Activated T-helper 1 cell treated with anti-CD3 and anti-CD28 coated beads, Interleukin-12 subunit alpha, Interleukin-12 subunit beta, Interleukin-2, Interleukin-4 antibody, amounts not matched to agents 30 ng/mL and 10 ng/mL and 1 ng/mL, durations not matched to agents 14 hours and 24 hours and 36 hours (primary cell): ENCODE data around the gene SIPA1. TPM values are rescaled to one million over a fixed set of nuclear protein-coding genes. Genes with fewer than 3 reads are reported as not detected.

Experiments
- DNase-seq: peaks from one replicate; pipeline ENCODE4 v3.0.0; 2021; ENCODE audit warnings: low spot score
- H3K27ac Mint-ChIP-seq: one replicate; pipeline ENCODE4 v1.8.0; 2021; ENCODE audit warnings: mild to moderate bottlenecking, mixed read lengths
- H3K27me3 Mint-ChIP-seq: one replicate; pipeline ENCODE4 v1.8.0; 2022; ENCODE audit warnings: mild to moderate bottlenecking, moderate library complexity, mixed read lengths; ENCODE audit not compliant: insufficient read depth
- H3K36me3 Mint-ChIP-seq: one replicate; pipeline ENCODE4 v1.8.0; 2021; ENCODE audit warnings: low read depth, mixed read lengths
- H3K4me1 Mint-ChIP-seq: one replicate; pipeline ENCODE4 v1.8.0; 2021; ENCODE audit warnings: low read depth, mixed read lengths
- H3K4me3 Mint-ChIP-seq: one replicate; pipeline ENCODE4 v1.8.0; 2021; ENCODE audit warnings: mild to moderate bottlenecking, moderate library complexity, mixed read lengths
- H3K9me3 Mint-ChIP-seq: one replicate; pipeline ENCODE4 v1.8.0; 2021; ENCODE audit warnings: mixed read lengths
- intact Hi-C: fragments of 100-400 bp; cut with micrococcal nuclease; formaldehyde crosslinking; loops from one replicate; pipeline ENCODE4 v1.15.1; 2024
- total RNA-seq: library from RNA; stranded (reverse); gene quantifications from 2 replicates; pipeline ENCODE4 v1.2.3, GENCODE V29; 2022

SIPA1 gene
- total RNA-seq, 1 donor from 2014 or later, result 117 TPM

DNA sequence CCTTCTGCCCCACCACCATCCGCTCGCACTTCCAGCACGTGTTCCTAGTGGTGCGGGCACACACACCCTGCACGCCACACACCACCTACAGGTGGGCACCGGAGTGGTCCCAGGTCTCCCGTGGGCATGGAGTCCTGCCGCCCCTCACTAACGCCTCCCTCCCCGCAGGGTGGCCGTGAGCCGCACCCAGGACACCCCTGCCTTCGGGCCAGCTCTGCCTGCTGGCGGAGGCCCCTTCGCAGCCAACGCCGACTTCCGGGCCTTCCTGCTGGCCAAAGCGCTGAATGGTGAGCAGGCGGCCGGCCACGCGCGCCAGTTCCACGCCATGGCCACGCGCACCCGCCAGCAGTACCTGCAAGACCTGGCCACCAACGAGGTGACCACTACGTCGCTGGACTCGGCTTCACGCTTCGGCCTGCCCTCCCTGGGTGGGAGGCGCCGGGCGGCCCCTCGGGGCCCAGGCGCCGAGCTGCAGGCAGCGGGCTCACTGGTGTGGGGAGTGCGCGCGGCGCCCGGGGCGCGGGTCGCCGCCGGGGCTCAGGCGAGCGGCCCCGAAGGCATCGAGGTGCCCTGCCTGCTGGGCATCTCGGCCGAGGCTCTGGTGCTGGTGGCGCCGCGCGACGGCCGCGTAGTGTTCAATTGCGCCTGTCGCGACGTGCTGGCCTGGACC, 8.5 kb downstream of the SIPA1 start:
- H3K4me1 Mint-ChIP-seq, result peaks cover 23% of the 10 kb centered on the region
- no peak for DNase-seq
- H3K4me3 Mint-ChIP-seq, result no peak overlapping the region
- peaks cover 32% of the 10 kb centered on the region for H3K36me3 Mint-ChIP-seq
- no peak overlapping the region for H3K27ac Mint-ChIP-seq
- intact Hi-C loops, result no loop called here
- no peaks in the 10 kb centered on the region for H3K27me3 Mint-ChIP-seq
- H3K9me3 Mint-ChIP-seq, result no peaks in the 10 kb centered on the region

- no peak for DNase-seq
- Mint-ChIP-seq H3K27ac (no peak overlapping the region), H3K4me1 (peaks cover 24% of the 10 kb centered on the region), H3K36me3 (peaks cover 29% of the 10 kb centered on the region), H3K9me3 (no peaks in the 10 kb centered on the region), H3K4me3 (no peak overlapping the region), H3K27me3 (no peaks in the 10 kb centered on the region)
- intact Hi-C loops, result no loop called here
Measured at GRCh38 chr11:65646958-65647701, 9.2 kb downstream of the SIPA1 start.

GRCh38 chr11:65648997-65649493, 11.1 kb downstream of the SIPA1 start:
- Mint-ChIP-seq H3K27ac (no peak overlapping the region), H3K27me3 (peaks cover 3% of the 10 kb centered on the region), H3K4me3 (no peak overlapping the region), H3K9me3 (no peaks in the 10 kb centered on the region), H3K36me3 (peaks cover 32% of the 10 kb centered on the region), H3K4me1 (peaks cover 30% of the 10 kb centered on the region)
- intact Hi-C loops, result no loop called here
- DNase-seq, result no peak

DNA sequence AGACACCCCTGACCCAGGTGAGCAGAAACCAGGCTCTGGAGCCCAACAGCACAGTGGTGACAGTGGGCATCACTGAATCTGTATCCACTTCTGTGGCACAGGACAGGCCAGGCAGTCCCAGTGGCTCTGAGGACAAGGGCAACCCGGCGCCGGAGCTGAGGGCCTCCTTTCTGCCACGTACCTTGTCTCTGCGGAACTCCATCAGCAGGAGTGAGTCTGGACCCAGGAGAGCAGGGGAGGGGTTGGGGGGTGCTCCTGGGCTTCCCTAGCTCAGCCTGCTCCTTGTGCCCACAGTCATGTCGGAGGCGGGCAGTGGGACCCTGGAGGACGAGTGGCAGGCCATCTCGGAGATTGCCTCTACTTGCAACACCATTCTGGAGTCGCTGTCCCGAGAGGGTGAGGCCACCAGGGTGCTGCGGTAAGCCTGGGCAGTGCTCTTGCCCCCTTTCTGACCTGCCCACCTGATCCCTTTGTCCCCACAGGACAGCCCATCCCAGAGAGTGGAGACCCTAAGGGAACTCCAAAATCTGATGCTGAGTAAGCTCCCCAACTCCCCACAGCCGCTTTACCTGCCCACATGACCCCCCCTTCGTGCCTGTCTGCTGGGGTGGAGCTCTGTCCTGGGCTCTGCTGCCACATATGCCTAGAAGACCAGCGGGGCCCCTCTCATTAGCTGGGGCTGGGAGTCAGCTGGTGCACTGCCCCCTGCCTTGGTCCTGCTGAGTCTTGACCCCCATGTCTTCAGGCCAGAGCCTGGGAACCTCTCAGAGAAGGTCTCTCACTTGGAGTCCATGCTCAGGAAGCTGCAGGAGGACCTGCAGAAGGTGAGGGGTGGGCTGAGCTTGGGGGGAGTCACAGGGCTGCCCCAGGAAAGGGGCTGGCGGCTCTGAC, 12.0 kb downstream of the SIPA1 start:
- Mint-ChIP-seq H3K4me3 (no peak overlapping the region), H3K9me3 (no peaks in the 10 kb centered on the region), H3K36me3 (peaks cover 27% of the 10 kb centered on the region), H3K27ac (no peak overlapping the region), H3K4me1 (peaks cover 28% of the 10 kb centered on the region), H3K27me3 (peaks cover 3% of the 10 kb centered on the region)
- intact Hi-C loops, result no loop called here
- DNase-seq, result no peak

- Mint-ChIP-seq H3K9me3 (no peaks in the 10 kb centered on the region), H3K4me3 (no peak overlapping the region), H3K36me3 (peaks cover 29% of the 10 kb centered on the region), H3K4me1 (peaks cover 31% of the 10 kb centered on the region), H3K27ac (peak overlapping the region; percentile 21), H3K27me3 (peaks cover 3% of the 10 kb centered on the region)
- DNase-seq, result no peak
- intact Hi-C loops, result no loop called here
Measured at GRCh38 chr11:65650547-65651338, 12.8 kb downstream of the SIPA1 start.

DNA sequence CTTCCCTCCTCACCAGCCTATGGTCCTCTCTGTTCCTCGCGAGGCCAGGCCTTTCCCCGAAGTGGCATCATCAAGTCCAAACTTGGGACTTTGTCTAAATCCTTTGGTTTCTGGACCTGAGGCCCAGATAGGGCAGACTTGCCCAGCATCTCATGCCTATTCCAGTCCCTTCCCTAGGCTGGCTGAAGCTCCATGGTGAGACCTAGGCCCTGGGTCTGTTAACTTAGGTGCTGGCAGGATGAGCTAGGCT, 13.4 kb downstream of the SIPA1 start:
- H3K27me3 Mint-ChIP-seq, result peaks cover 3% of the 10 kb centered on the region
- intact Hi-C loops, result no loop called here
- H3K4me3 Mint-ChIP-seq, result peak overlapping the region; percentile 38
- no peak for DNase-seq
- peaks cover 33% of the 10 kb centered on the region for H3K4me1 Mint-ChIP-seq
- no peaks in the 10 kb centered on the region for H3K9me3 Mint-ChIP-seq
- H3K27ac Mint-ChIP-seq, result peak overlapping the region; percentile 71
- H3K36me3 Mint-ChIP-seq, result peaks cover 32% of the 10 kb centered on the region

DNA sequence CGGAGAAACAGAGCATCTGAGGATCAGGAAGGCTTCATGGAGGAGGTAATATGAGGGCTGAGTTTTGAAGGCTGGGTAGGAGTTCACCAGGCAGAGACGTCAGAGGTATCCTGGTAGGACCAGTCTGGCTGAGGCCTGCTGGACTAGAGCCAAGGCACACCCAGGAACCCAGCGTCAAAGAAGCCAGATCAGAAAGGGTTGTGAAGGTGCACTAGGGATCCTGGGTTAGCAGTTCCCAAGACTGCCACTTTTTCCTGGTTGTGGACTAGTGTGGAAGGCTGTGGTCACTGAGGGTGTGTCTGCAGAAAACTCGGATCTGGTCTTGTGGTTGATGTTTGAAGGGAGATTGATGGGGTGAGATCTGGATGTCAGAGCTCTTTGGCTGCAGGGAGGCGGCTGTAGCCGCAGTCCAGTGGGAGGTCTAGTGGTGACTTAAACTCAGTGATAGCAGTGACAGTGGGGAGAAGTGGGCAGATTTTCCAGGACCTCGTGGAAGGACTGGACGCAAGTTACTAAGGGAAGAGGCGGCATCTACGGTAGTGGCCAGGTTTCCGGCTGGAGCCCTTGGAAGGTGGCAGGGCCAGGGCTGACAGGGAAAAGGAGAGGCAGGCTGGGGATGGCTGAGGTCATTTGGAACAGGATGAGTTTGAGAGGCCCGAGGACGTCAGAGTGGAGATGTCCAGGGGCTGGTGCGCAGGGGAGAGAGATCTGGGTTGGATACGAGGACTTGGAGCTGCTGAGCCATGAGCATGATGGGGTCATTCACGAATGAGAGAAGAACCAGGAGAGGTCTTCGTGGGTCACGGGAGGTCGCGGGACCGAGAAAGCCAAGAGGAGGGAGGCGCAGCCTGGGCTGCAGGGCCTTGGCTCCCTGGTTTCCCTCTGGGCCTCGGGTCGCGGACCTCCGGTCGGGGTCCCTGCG, 13.9 kb downstream of the SIPA1 start:
- H3K9me3 Mint-ChIP-seq, result no peaks in the 10 kb centered on the region
- H3K27me3 Mint-ChIP-seq, result peaks cover 3% of the 10 kb centered on the region
- intact Hi-C loops, result loop anchor here (1.0 kb wide), 4 partner anchors 14 to 237 kb away; partner anchors contain the start of genes PCNX3, SIPA1 and ZNRD2
- no peak for DNase-seq
- peaks cover 36% of the 10 kb centered on the region for H3K4me1 Mint-ChIP-seq
- H3K36me3 Mint-ChIP-seq, result peaks cover 35% of the 10 kb centered on the region
- peak overlapping the region; percentile 71 for H3K27ac Mint-ChIP-seq
- peak overlapping the region; percentile 38 for H3K4me3 Mint-ChIP-seq

DNA sequence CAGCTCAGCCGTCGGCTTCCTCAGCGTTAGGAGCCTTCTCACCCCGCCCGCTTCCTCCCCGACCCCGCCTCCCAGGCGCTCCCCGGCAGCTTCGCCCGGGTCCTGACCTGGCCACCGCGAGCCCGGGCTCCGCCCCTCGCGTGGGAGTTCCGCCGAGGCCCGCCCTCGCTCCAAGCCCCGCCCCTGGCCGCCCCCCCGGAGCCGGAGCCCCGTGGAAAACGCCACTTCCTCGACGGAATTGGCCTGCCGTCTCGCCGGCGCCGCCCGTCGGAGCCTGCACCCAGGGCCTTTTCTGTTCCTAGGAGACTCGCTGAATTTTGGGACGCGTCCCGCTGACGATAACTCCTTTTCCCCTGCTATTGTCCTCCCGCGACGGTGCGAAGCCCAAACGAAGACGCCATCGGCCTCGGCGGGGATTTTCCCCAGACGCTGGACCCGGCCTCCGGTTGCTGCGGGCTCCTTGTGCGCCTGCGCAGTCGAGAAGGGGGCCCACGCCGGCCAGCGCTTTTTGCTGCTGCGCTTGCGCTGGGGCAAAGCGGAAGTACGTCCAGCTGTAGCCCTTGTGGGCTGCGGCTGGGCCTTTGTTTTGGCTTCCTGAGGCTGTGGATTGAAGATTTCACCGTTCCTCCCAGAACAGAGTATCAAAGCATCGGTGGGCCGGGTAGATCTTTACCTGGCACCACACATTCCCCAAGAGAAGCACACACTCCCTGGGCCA, 14.8 kb downstream of the SIPA1 start:
- H3K4me3 Mint-ChIP-seq, result peak overlapping the region; percentile 88
- no peaks in the 10 kb centered on the region for H3K9me3 Mint-ChIP-seq
- H3K36me3 Mint-ChIP-seq, result peaks cover 43% of the 10 kb centered on the region
- H3K27me3 Mint-ChIP-seq, result peaks cover 3% of the 10 kb centered on the region
- peaks cover 42% of the 10 kb centered on the region for H3K4me1 Mint-ChIP-seq
- intact Hi-C loops, result loop anchor here (1.0 kb wide), 5 partner anchors 10 to 237 kb away; partner anchors contain the start of genes PCNX3, RELA, SIPA1 and ZNRD2
- DNase-seq, result peak; percentile 95
- peak overlapping the region; percentile 97 for H3K27ac Mint-ChIP-seq

DNA sequence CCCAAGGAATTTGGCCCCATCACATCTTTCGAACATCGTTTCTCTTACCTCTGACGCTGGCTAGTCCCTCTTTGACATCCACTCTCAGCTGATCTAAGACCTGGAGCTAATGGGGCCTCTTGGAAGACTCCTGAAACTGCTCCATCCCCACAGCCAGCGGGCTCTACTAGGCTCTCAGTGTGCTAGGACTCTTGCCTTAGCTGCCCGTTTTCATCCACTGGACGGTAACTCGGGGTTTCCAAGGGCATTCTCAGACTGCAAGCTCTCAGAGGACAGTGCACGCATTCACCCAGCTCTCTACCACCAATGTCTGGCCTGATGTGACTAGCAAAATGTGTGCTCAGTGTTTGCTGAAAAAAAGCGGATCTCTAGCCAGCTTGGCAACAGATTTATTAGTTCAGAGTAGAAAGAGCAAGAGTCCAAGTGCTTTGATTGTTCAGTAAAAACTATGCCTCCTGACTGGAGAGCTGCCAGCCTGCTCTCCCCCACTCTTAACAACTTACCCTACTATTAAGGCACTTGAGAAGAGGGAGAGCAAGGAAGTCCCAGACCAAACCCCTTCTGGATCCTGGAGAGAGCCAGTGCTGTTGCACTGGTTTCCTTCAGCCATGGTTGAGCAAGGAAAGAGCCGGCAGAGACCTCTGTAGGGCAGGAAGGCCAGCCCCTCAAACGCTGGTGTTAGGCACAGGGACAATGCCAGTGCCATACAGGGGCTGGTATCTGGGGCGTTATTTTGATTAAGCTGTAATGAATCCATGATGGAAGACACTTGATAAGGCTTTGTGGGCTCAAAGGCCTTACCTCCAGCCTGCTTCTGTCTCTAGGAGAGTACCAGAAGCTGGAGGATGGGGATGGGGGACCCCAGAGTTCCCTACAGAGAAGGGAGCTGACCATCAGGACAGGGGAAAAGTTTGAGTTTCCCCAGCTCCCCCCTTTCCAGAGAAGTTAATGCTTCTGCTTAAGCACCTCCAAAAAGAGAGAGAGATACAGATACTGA, 15.6 kb downstream of the SIPA1 start:
- Mint-ChIP-seq H3K27me3 (peaks cover 3% of the 10 kb centered on the region), H3K36me3 (peaks cover 43% of the 10 kb centered on the region), H3K4me3 (peak overlapping the region; percentile 88), H3K9me3 (no peaks in the 10 kb centered on the region), H3K4me1 (peaks cover 42% of the 10 kb centered on the region), H3K27ac (peak overlapping the region; percentile 97)
- intact Hi-C loops, result loop anchor here (1.0 kb wide), 1 partner anchor 9 kb away; the partner anchor contains the start of gene RELA
- no peak for DNase-seq
